A673 (cell line): Measurements from ENCODE around the gene ASIC2. TPM values are rescaled to one million over a fixed set of nuclear protein-coding genes. Genes with fewer than 3 reads are reported as not detected.

Source experiments
- BruUV-seq: library from RNA; stranded (reverse); fragments of 400-500 nt; replicated peaks from 2 replicates; lab custom pipeline; 2021; lab: Mats Ljungman, UMichigan
- CTCF ChIA-PET: fragments of 300-600 bp; sonication (Branson Sonifier 250); formaldehyde crosslinking; loops from one replicate; lab custom pipeline; 2022; ENCODE audit warnings: antibody characterized with exemption; lab: Charles Lee
- POLR2A ChIA-PET: fragments of 300-600 bp; sonication (Branson Sonifier 250); formaldehyde crosslinking; loops from one replicate; lab custom pipeline; 2022; ENCODE audit warnings: antibody characterized with exemption; ENCODE audit not compliant: low non-redundant PET; lab: Charles Lee
- DNase-seq: peaks from one replicate; pipeline ENCODE4 v3.0.0-alpha.2; 2015; ENCODE audit warnings: low spot score
- H3K27ac ChIP-seq: fragments of 200-600 bp; sonication (generic); 2 replicates; pipeline ENCODE4 v1.5.1; 2016; ENCODE audit warnings: mixed run types, low read depth, mild to moderate bottlenecking, mixed read lengths, antibody characterized with exemption, low read length; ENCODE audit not compliant: poor library complexity, severe bottlenecking
- H3K27me3 ChIP-seq: fragments of 200-600 bp; sonication (generic); replicated peaks from 2 replicates; pipeline ENCODE4 v1.6.1; 2017; ENCODE audit warnings: mixed run types, low read depth, mild to moderate bottlenecking, mixed read lengths, antibody characterized with exemption, low read length; ENCODE audit not compliant: insufficient read depth, poor library complexity
- H3K36me3 ChIP-seq: fragments of 200-600 bp; sonication (generic); 2 replicates; pipeline ENCODE4 v1.6.1; 2016; ENCODE audit warnings: mixed run types, mild to moderate bottlenecking, mixed read lengths, antibody characterized with exemption, low read length; ENCODE audit not compliant: insufficient read depth, poor library complexity, severe bottlenecking
- H3K4me1 ChIP-seq: fragments of 200-600 bp; sonication (generic); 2 replicates; pipeline ENCODE4 v1.6.1; 2017; ENCODE audit warnings: mixed run types, mild to moderate bottlenecking, mixed read lengths, antibody characterized with exemption, low read length; ENCODE audit not compliant: insufficient read depth, poor library complexity, severe bottlenecking
- H3K4me3 ChIP-seq: fragments of 200-600 bp; sonication (generic); 2 replicates; pipeline ENCODE4 v1.5.1; 2016; ENCODE audit warnings: low read depth, mixed run types, mild to moderate bottlenecking, mixed read lengths, low read length; ENCODE audit not compliant: poor library complexity, severe bottlenecking
- H3K9me3 ChIP-seq: fragments of 200-600 bp; sonication (generic); 2 replicates; pipeline ENCODE4 v1.6.1; 2016; ENCODE audit warnings: mixed run types, low read depth, mild to moderate bottlenecking, mixed read lengths, antibody characterized with exemption, low read length; ENCODE audit not compliant: poor library complexity, severe bottlenecking
- CTCF ChIP-seq: fragments of 300-800, 200-600 bp; sonication (generic); conservative IDR thresholded peaks from 2 replicates; pipeline ENCODE4 v1.5.1; 2017; ENCODE audit warnings: low read depth, mild to moderate bottlenecking, antibody characterized with exemption, low read length, moderate library complexity, mixed read lengths
- EZH2 ChIP-seq: fragments of 200-600 bp; sonication (generic); IDR thresholded peaks from 2 replicates; pipeline ENCODE4 v1.6.1; 2017; ENCODE audit warnings: borderline replicate concordance, low read depth, mild to moderate bottlenecking, mixed read lengths, antibody characterized with exemption, low read length; ENCODE audit not compliant: poor library complexity, severe bottlenecking
- intact Hi-C: fragments of 100-400 bp; cut with micrococcal nuclease; formaldehyde crosslinking; loops from one replicate; pipeline ENCODE4 v1.10.0; 2022; ENCODE audit not compliant: unreplicated experiment
- total RNA-seq: library from RNA; stranded (reverse); gene quantifications from 2 replicates; pipeline ENCODE4 v1.2.3, GENCODE V29; 2021

Gene ASIC2
- total RNA-seq, 1 experiment from 2014 or later = 8.6 TPM

DNA sequence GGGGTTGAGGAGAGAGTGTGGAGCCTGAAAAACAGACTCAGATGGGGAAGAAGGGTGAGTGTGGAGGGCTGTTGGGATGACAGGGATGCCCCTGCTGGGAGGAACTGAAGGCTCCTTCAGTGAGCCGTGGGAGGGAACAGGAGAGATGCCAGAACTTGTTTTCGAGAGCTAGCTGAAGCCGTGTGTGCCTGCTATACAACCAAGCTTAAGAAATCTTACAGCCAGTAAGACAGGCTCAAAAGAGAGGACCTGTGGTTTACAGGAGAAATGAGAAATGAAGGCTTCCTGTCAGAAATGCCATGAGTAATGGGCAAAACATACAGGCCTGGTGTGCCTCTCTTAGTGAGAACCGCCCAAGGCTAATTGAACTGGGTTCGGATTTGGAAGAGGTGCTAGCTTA, 201.8 kb downstream of the ASIC2 start:
- H3K4me3 ChIP-seq = no peak overlapping the region
- H3K27me3 ChIP-seq = no peaks in the 10 kb centered on the region
- TF ChIP-seq EZH2 (no peak), CTCF (no peak)
- ChIA-PET CTCF (no interaction called here), POLR2A (no interaction called here)
- H3K27ac ChIP-seq = no peak overlapping the region
- peaks cover 4% of the 10 kb centered on the region for H3K4me1 ChIP-seq
- no TSS peak for BruUV-seq
- intact Hi-C loops = no loop called here
- peak; percentile 57 for DNase-seq
- H3K36me3 ChIP-seq = no peaks in the 10 kb centered on the region
- H3K9me3 ChIP-seq = no peaks in the 10 kb centered on the region

DNA sequence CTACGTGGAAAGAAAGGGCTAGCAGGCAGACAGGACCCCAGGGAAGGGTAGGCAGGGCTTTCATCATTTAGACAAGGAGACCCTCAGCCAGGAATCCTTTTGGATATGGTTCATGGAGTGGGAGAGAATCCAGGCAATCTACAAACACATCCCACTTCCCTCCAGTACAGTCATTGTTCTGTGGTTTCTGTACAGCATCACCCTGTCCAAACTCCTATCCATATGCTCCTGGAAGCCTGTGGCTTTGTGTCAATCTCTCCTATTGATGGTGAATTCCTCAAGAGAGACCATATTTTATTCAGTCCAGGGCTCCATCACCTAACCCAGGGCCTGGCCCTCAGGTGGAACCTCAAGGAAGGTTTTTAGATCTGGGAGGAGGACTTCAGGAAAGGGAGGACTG, 202.3 kb downstream of the ASIC2 start:
- no peak for DNase-seq
- Histone ChIP-seq H3K4me1 (peaks cover 4% of the 10 kb centered on the region), H3K9me3 (no peaks in the 10 kb centered on the region), H3K27me3 (no peaks in the 10 kb centered on the region), H3K36me3 (no peaks in the 10 kb centered on the region), H3K27ac (no peak overlapping the region), H3K4me3 (no peak overlapping the region)
- CTCF ChIA-PET = no interaction called here
- TF ChIP-seq EZH2 (no peak), CTCF (no peak)
- no TSS peak for BruUV-seq
- intact Hi-C loops = no loop called here
- POLR2A ChIA-PET = no interaction called here

DNA sequence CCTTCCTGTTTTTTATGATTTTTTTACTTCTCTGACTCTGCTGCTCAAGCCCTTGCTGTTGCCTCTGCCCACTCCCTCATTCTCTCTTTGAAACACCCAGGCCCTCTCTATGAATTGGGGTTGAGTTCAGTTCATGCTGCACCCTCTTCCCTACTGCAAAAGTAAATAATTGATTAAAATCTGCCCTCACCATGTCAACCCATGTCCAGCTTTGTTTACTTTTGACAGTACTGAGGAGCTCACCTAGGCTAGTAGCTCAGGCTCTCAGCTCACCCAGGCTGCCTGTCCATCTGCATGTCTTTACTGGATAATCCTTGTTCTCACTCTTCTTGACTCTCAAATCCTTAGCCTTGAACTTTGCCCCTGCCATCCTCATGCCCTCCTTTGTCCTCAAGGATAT, 206.2 kb downstream of the ASIC2 start:
- Histone ChIP-seq H3K27ac (no peak overlapping the region), H3K27me3 (no peaks in the 10 kb centered on the region), H3K9me3 (no peaks in the 10 kb centered on the region), H3K4me1 (peaks cover 4% of the 10 kb centered on the region), H3K4me3 (no peak overlapping the region), H3K36me3 (no peaks in the 10 kb centered on the region)
- ChIA-PET CTCF (no interaction called here), POLR2A (no interaction called here)
- intact Hi-C loops = no loop called here
- no peak for TF ChIP-seq EZH2
- no peak for DNase-seq
- BruUV-seq = no TSS peak

GRCh38 chr17:33086041-33086440, 207.1 kb downstream of the ASIC2 start:
- H3K9me3 ChIP-seq = no peaks in the 10 kb centered on the region
- BruUV-seq = no TSS peak
- TF ChIP-seq CTCF (no peak), EZH2 (no peak)
- ChIA-PET CTCF (no interaction called here), POLR2A (no interaction called here)
- H3K27ac ChIP-seq = no peak overlapping the region
- no peak for DNase-seq
- H3K36me3 ChIP-seq = no peaks in the 10 kb centered on the region
- no peaks in the 10 kb centered on the region for H3K27me3 ChIP-seq
- peaks cover 3% of the 10 kb centered on the region for H3K4me1 ChIP-seq
- intact Hi-C loops = no loop called here
- H3K4me3 ChIP-seq = no peak overlapping the region
